Testis (tissue), 3 donors: ENCODE results near the gene LCLAT1. TPM values are rescaled to one million over a fixed set of nuclear protein-coding genes. Genes with fewer than 3 reads are reported as not detected.

Experiments used
- DNase-seq: peaks from one replicate; pipeline ENCODE4 v3.0.0-alpha.2; 2019
- H3K27ac ChIP-seq, 2 donors: fragments of 200-600 bp; sonication (generic); one replicate each; pipeline ENCODE4 v1.5.1; 2019
- H3K27me3 ChIP-seq: fragments of 200-600 bp; sonication (generic); one replicate; pipeline ENCODE4 v1.5.1; 2019
- H3K36me3 ChIP-seq: fragments of 200-600 bp; sonication (generic); one replicate; pipeline ENCODE4 v1.5.1; 2017; ENCODE audit warnings: low read depth; ENCODE audit errors: missing control alignments
- H3K4me1 ChIP-seq: fragments of 200-600 bp; sonication (generic); one replicate; pipeline ENCODE4 v1.5.1; 2019
- H3K4me3 ChIP-seq, 2 donors: fragments of 200-600 bp; sonication (generic); one replicate each; pipeline ENCODE4 v1.5.1; 2017 to 2019
- H3K9me3 ChIP-seq: fragments of 200-600 bp; sonication (generic); one replicate; pipeline ENCODE4 v1.5.1; 2017
- POLR2A ChIP-seq: fragments of 450-650 bp; IDR thresholded peaks from one replicate; pipeline ENCODE4 v1.6.1; 2017; ENCODE audit warnings: antibody characterized with exemption, mild to moderate bottlenecking, moderate library complexity
- WGBS, 2 donors: methylation state at CpG; one replicate each; pipeline ENCODE4 v1.1.5; 2018; 5-methylcytosine and 5-hydroxymethylcytosine counted together
- intact Hi-C: fragments of 100-400 bp; cut with DNase I; formaldehyde crosslinking; loops from one replicate; pipeline ENCODE4 v1.15.1; 2023; ENCODE audit warnings: low total_unique reads
- polyA plus RNA-seq: library from polyadenylated mRNA; stranded (reverse); fragments of 350-450 nt; fragmentation: Illumina TruSeq; extraction: RNeasy Lipid Tissue Mini Kit (QIAGEN cat#74804); gene quantifications from one replicate; pipeline ENCODE4 v1.2.3, GENCODE V29; 2014; ENCODE audit warnings: low read depth, low replicate concordance; ENCODE audit not compliant: insufficient read depth
- total RNA-seq, 2 donors: library from RNA; depleted of rRNA; stranded (reverse); fragments of >200 nt; gene quantifications; one replicate each; pipeline ENCODE4 v1.2.3, GENCODE V29; 2016
- TF ChIP-seq, protein P1 (sequence below), 3 experiments: fragments of 450-650 bp in 2 of 3; fragments of 200-600 bp in 1 of 3; sonication (generic) in 1 of 3; IDR thresholded peaks; one replicate each; pipeline ENCODE4 v1.5.1; 2016 to 2019; ENCODE audit warnings: antibody characterized with exemption in 3 of 3, mild to moderate bottlenecking in 2 of 3, moderate library complexity in 1 of 3

Gene LCLAT1
- total and polyA plus RNA-seq, 3 donors from 2014 or later = 11.1 to 39.4 (median 34.9) TPM

DNA sequence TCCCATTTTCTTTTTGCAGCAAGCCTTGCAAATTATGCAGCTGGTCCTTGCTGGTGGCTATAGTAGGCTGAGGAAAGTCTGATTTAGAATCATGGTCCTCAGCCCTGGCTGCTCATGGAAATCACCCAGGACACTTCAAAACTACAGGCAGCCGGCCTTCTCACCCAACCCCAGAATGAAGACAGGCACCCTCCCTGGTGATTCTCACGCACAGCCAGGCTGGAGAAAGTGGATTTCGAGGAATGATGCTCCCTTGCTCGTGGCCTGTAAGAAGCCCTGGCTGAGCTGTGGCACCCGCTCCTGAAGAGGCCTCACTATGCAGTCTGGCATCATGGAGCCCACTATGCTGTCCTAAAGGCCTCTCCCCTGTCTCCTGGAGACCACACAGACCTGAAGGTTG lies 202.8 kb downstream of the LCLAT1 start:
- no peak for TF ChIP-seq POLR2A
- intact Hi-C loops = no loop called here
- H3K27ac ChIP-seq = no peak overlapping the region

DNA sequence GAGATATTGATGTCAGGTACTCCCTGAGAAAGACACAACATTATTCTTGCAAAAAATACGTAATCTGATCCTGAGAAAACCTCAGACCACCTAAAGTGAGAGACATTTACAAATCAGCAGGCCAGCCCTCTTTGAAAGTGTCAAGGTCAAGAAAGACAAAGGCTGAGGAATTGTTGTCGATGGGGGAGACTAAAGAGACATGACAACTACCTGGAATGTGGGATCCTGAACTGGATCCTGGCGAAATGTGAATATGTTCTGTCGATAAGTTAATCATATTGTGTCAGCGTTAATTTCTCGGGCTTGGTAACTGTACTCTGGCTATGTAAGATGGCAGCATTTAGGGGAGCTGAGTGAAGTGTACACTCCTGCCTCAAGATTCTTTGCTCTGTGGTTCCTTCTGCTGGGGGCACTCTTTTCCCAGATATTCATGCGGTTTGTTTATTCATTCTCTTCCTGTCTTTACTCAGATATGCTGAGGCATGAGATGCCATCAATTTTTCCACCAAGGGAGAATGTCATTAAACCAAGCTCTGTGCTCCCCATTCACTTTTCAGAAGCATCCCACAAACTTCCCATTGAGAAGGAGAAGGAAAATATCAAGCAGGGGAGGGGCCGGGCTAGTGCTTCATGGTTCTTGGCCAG lies 205.3 kb downstream of the LCLAT1 start:
- Histone ChIP-seq H3K4me3 (no peak overlapping the region), H3K27ac (no peak overlapping the region), H3K36me3 (no peaks in the 10 kb centered on the region), H3K27me3 (no peaks in the 10 kb centered on the region), H3K4me1 (no peaks in the 10 kb centered on the region), H3K9me3 (no peaks in the 10 kb centered on the region)
- no peak for TF ChIP-seq POLR2A
- TF ChIP-seq, protein P1, sequence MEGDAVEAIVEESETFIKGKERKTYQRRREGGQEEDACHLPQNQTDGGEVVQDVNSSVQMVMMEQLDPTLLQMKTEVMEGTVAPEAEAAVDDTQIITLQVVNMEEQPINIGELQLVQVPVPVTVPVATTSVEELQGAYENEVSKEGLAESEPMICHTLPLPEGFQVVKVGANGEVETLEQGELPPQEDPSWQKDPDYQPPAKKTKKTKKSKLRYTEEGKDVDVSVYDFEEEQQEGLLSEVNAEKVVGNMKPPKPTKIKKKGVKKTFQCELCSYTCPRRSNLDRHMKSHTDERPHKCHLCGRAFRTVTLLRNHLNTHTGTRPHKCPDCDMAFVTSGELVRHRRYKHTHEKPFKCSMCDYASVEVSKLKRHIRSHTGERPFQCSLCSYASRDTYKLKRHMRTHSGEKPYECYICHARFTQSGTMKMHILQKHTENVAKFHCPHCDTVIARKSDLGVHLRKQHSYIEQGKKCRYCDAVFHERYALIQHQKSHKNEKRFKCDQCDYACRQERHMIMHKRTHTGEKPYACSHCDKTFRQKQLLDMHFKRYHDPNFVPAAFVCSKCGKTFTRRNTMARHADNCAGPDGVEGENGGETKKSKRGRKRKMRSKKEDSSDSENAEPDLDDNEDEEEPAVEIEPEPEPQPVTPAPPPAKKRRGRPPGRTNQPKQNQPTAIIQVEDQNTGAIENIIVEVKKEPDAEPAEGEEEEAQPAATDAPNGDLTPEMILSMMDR (IDR thresholded peaks at IDR 0.05) = no peak
- WGBS, 2 donors = 85 to 87% methylated on average over 8 of the region's 8 CpGs
- intact Hi-C loops = no loop called here
- no peak for DNase-seq

More for the DNA sequence above, 202.8 kb downstream of the LCLAT1 start:
- no peaks in the 10 kb centered on the region for H3K36me3 ChIP-seq
- H3K27me3 ChIP-seq = no peaks in the 10 kb centered on the region
- no peak overlapping the region for H3K4me3 ChIP-seq
- WGBS, 2 donors = 66 to 74% methylated on average over 4 to 5 of the region's 5 CpGs
- no peaks in the 10 kb centered on the region for H3K4me1 ChIP-seq
- DNase-seq = no peak
- H3K9me3 ChIP-seq = no peaks in the 10 kb centered on the region

DNA sequence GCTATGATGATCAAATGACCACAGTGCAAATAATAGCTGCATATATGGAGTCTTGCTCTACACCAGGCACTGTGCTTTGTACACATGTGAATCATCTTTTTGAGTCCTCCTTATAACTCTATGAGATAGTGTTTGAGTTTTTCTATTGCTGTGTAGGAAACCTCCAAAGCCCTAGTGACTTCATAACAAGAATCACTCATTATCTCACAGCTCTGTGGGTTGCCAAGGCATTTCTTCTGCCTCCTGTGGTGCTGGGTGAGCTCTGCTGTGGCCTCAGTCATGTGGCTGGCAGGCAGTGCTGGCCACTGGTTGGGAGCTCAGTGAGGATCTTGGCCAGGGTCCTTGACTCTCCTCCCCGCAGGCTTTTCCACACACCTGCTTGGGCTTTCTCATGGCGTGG lies 206.8 kb downstream of the LCLAT1 start:
- no peak overlapping the region for H3K27ac ChIP-seq
- 97 to 100% methylated on average over 2 of the region's 2 CpGs for WGBS, 2 donors
- H3K4me3 ChIP-seq = no peak overlapping the region
- intact Hi-C loops = no loop called here
- no peaks in the 10 kb centered on the region for H3K4me1 ChIP-seq
- H3K27me3 ChIP-seq = no peaks in the 10 kb centered on the region
- no peak for DNase-seq
- H3K9me3 ChIP-seq = no peaks in the 10 kb centered on the region
- H3K36me3 ChIP-seq = no peaks in the 10 kb centered on the region
- no peak for TF ChIP-seq POLR2A
- TF ChIP-seq, protein P1 (IDR thresholded peaks at IDR 0.05) = no peak

DNA sequence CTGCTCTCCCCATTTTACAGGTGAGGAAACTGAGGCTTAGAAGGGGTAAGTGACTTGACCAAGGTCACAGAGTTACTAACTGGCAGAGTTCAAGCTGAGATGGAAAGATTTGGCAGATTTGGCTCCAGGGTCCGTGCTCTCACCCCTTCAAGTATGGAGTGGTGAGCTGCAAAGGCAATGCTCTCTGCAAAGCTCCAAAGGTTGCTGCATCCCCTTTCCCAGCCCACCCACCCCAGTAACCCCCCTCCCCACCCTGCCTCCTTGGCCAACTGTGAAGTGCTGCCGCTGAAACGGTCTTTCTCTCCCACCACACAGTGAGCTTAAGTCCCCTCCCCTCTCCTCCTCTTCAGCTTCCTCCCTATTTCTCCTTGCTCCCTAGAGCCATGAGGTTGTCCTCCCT lies 207.4 kb downstream of the LCLAT1 start:
- Histone ChIP-seq H3K4me3 (no peak overlapping the region), H3K27me3 (no peaks in the 10 kb centered on the region), H3K27ac (no peak overlapping the region), H3K4me1 (no peaks in the 10 kb centered on the region), H3K36me3 (no peaks in the 10 kb centered on the region), H3K9me3 (no peaks in the 10 kb centered on the region)
- TF ChIP-seq, protein P1 (IDR thresholded peaks at IDR 0.05) = no peak
- TF ChIP-seq POLR2A = no peak
- intact Hi-C loops = no loop called here
- DNase-seq = no peak
- WGBS, 2 donors = 82 to 88% methylated on average over 3 of the region's 3 CpGs

DNA sequence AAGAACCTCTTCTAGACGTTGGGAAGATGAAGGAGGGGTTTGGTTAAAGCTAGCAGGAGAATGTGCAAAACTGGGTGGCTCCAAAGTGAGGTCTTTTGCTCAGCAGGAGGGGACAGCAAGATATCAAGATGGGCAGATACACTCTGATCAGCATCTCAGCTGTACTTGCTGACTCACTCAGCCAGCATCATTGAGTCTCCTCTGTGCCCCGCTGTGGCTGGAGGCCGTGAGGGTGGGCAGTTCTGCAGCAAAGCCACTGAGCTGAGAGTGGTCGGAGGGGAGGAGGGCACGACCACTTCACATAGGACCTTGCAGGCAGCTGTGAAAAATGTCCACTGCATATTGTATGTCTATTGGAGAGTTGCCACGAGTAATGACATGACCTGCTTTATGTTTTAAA lies 208.2 kb downstream of the LCLAT1 start:
- 68 to 83% methylated on average over 5 to 6 of the region's 6 CpGs for WGBS, 2 donors
- no peak overlapping the region for H3K27ac ChIP-seq
- H3K4me1 ChIP-seq = no peaks in the 10 kb centered on the region
- no peaks in the 10 kb centered on the region for H3K9me3 ChIP-seq
- no peak for TF ChIP-seq POLR2A
- TF ChIP-seq, protein P1 (IDR thresholded peaks at IDR 0.05) = no peak
- H3K36me3 ChIP-seq = no peaks in the 10 kb centered on the region
- no peaks in the 10 kb centered on the region for H3K27me3 ChIP-seq
- intact Hi-C loops = no loop called here
- H3K4me3 ChIP-seq = no peak overlapping the region
- DNase-seq = no peak
